Fibroblast of villous mesenchyme (primary cell): ENCODE results near the gene TRIP6. TPM values are rescaled to one million over a fixed set of nuclear protein-coding genes. Genes with fewer than 3 reads are reported as not detected.
A peak's percentile ranks its signal among the peaks of the same experiment; 100 is the strongest.

Source experiments
- DNase-seq: peaks from one replicate; pipeline ENCODE4 v3.0.0-alpha.2; 2010; ENCODE audit warnings: low read depth
- H3K4me3 ChIP-seq: 2 replicates; pipeline ENCODE4 v1.5.1; 2011; ENCODE audit warnings: low read depth, mild to moderate bottlenecking, low read length
- CTCF ChIP-seq: IDR thresholded peaks from 2 replicates; pipeline ENCODE4 v1.5.1; 2012; ENCODE audit warnings: low read depth, mild to moderate bottlenecking, low read length; ENCODE audit not compliant: insufficient read depth
- total RNA-seq: library from RNA; depleted of rRNA; stranded (reverse); fragments of >200 nt; gene quantifications from 2 replicates; pipeline ENCODE4 v1.2.3, GENCODE V29; 2012

The TRIP6 gene
- total RNA-seq, 1 donor: 106 TPM

- DNase-seq: no peak
- H3K4me3 ChIP-seq: no peak overlapping the region
- no peak for TF ChIP-seq CTCF
These were observed 1.7 kb upstream of the TRIP6 start for GRCh38 chr7:100865372-100865911.

- H3K4me3 ChIP-seq: no peak overlapping the region
- TF ChIP-seq CTCF: no peak
- DNase-seq: no peak
These were observed 1.1 kb upstream of the TRIP6 start for GRCh38 chr7:100865938-100866728.

- peak overlapping the region; percentile 87 for H3K4me3 ChIP-seq
- no peak for DNase-seq
- TF ChIP-seq CTCF: no peak
These were observed 503 bp upstream of the TRIP6 start for GRCh38 chr7:100866729-100867039.

GRCh38 chr7:100867776-100868485 is 744 bp downstream of the TRIP6 start:
- H3K4me3 ChIP-seq: peak overlapping the region; percentile 87
- no peak for TF ChIP-seq CTCF
- DNase-seq: no peak

GRCh38 chr7:100873599-100874299 is 6.6 kb downstream of the TRIP6 start:
- no peak for TF ChIP-seq CTCF
- no peak overlapping the region for H3K4me3 ChIP-seq
- DNase-seq: no peak

- DNase-seq: no peak
- TF ChIP-seq CTCF: no peak
- peak overlapping the region; percentile 94 for H3K4me3 ChIP-seq
These were observed 7.1 kb downstream of the TRIP6 start for GRCh38 chr7:100874300-100874576.
